Lower leg skin (tissue), 4 donors: ENCODE data around the gene COL4A1. TPM values are rescaled to one million over a fixed set of nuclear protein-coding genes. Genes with fewer than 3 reads are reported as not detected.
A peak's percentile ranks its signal among the peaks of the same experiment; 100 is the strongest.

Experiments used
- DNase-seq, 2 donors: peaks; one replicate each; pipeline ENCODE4 v3.0.0-alpha.2; 2019; ENCODE audit warnings: low spot score in 2 of 2
- H3K4me3 ChIP-seq: fragments of 200-600 bp; sonication (generic); 2 replicates; pipeline ENCODE4 v1.5.1; 2017; ENCODE audit warnings: mild to moderate bottlenecking, low read depth; ENCODE audit not compliant: poor library complexity, severe bottlenecking
- POLR2A ChIP-seq, 2 donors: fragments of 450-650 bp; IDR thresholded peaks; one replicate each; pipeline ENCODE4 v1.6.1; 2016 to 2017; ENCODE audit warnings: antibody characterized with exemption in 2 of 2, mild to moderate bottlenecking in 1 of 2, moderate library complexity in 1 of 2
- WGBS, 2 donors: methylation state at CpG; one replicate each; pipeline ENCODE4 v1.1.5; 2018; 5-methylcytosine and 5-hydroxymethylcytosine counted together
- intact Hi-C: fragments of 100-400 bp; cut with DNase I; formaldehyde crosslinking; loops from one replicate; pipeline ENCODE4 v1.15.0; 2023; ENCODE audit warnings: low total_unique reads
- total RNA-seq, 4 donors: library from RNA; depleted of rRNA; stranded (reverse); fragments of >200 nt; gene quantifications; one replicate each; pipeline ENCODE4 v1.1.0, GENCODE V29; 2016
- TF ChIP-seq, protein P1 (sequence below), 3 donors: fragments of 450-650 bp; IDR thresholded peaks; one replicate each; pipeline ENCODE4 v1.5.1; 2016; ENCODE audit warnings: antibody characterized with exemption in 3 of 3, mild to moderate bottlenecking in 3 of 3, moderate library complexity in 2 of 3

Gene COL4A1
- total RNA-seq, 4 donors from 2014 or later, result 41.0 to 105 (median 56.7) TPM

DNA sequence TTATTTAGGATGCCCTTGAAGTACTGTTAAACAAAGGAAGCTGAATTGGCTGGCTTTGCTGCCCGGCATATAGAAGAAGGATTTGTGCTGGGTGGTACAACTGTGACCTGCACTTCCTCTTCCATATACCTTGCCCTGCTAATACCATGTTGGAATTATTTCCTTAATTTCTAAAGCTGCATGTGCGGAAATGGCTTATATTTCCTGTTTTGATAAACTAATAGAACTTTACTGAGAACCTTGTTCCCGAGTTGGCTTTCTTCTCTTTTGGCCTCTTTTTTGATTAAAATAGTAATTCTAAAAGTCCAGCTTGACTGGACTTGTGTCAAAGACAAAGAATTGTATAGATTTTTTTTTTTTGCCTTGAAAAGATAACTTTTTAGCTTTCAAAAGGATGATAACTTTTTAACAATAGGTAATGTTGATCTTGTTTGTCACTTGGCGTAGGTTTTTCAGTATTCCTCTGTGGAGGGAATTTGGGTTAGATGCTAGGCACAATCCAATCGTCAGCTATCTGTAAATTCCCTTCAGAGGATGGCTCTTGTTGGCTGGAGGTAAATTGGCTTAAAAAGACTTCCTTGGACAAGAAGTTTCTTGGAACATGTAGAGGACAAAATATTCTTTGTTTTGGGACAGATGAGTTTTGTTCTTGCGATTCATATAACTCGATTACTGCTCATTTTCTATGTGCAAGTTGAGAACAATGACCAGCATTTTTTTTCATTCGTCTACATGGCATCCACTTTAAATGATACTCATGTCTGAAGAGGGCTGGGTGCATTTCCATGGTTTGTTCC is 41.5 kb upstream of the COL4A1 start:
- WGBS, 2 donors, result 59 to 65% methylated on average over 8 of the region's 8 CpGs
- TF ChIP-seq, protein P1, sequence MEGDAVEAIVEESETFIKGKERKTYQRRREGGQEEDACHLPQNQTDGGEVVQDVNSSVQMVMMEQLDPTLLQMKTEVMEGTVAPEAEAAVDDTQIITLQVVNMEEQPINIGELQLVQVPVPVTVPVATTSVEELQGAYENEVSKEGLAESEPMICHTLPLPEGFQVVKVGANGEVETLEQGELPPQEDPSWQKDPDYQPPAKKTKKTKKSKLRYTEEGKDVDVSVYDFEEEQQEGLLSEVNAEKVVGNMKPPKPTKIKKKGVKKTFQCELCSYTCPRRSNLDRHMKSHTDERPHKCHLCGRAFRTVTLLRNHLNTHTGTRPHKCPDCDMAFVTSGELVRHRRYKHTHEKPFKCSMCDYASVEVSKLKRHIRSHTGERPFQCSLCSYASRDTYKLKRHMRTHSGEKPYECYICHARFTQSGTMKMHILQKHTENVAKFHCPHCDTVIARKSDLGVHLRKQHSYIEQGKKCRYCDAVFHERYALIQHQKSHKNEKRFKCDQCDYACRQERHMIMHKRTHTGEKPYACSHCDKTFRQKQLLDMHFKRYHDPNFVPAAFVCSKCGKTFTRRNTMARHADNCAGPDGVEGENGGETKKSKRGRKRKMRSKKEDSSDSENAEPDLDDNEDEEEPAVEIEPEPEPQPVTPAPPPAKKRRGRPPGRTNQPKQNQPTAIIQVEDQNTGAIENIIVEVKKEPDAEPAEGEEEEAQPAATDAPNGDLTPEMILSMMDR (IDR thresholded peaks at IDR 0.05), result no peak
- TF ChIP-seq POLR2A (IDR thresholded peaks at IDR 0.05), result no peak
- no peak overlapping the region for H3K4me3 ChIP-seq
- DNase-seq, result no peak
- intact Hi-C loops, result no loop called here

DNA sequence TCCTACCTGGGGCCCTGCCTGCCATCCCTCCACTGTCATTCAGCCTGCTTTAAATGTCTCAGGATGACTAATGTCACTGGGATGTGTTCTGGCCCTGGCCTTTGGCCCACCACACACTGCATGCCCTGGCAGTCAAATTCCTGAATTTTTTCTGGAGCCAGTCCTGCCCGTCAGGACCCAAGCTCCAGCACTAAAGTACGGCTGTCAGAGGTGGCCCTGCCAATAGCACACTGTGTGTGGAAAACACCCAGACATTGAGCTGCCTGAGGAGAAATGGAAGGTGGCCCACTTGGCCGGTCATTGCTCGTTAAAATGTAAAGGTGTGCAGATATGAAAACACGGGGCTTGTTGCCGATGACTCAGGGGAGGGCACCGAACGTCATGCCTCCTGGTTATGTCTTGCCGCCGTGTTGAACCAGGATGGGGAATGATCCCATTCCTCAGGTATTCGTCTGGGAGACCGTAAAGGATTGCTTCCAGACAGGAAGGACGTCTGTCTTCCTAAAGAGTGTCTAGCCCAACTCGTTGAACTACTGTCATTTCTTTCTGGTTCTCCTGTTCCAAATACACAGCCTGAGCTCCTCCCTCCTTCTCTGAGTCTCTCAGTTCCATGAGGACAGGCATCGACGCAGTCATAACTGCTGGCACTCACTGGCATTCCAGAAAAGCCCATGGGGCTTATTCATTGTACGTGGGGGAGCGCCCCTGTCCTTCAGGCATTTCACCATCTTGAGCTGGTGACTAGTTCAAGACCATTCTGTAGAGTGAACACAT is 40.8 kb upstream of the COL4A1 start:
- WGBS, 2 donors, result 24 to 31% methylated on average over 18 of the region's 18 CpGs
- DNase-seq, result peak; percentile 55 to 87
- no peak for TF ChIP-seq POLR2A (IDR thresholded peaks at IDR 0.05)
- TF ChIP-seq, protein P1 (IDR thresholded peaks at IDR 0.05), result no peak
- no peak overlapping the region for H3K4me3 ChIP-seq
- intact Hi-C loops, result no loop called here

DNA sequence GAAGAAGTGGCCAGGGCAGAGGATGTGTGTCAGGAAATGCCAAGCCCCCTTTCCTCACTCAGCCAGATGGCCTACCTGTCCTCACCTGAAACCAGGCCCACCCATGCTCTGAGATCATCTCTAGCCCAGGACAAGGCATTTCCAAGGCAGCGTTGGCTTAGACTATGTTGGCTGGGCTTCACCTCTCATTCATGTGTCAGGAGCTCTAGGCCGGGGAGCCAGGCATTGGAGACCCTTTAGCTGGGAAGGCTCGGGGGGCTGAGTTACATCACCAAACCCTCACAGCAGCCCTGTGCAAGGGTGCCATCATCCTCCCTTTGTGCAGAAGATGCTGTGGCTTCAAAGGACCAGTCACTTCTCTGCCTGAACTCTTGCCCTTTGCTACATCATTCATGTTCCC is 40.1 kb upstream of the COL4A1 start:
- H3K4me3 ChIP-seq, result no peak overlapping the region
- 62 to 74% methylated on average over 3 of the region's 3 CpGs for WGBS, 2 donors
- no peak for DNase-seq
- intact Hi-C loops, result no loop called here
- no peak for TF ChIP-seq POLR2A (IDR thresholded peaks at IDR 0.05)
- TF ChIP-seq, protein P1 (IDR thresholded peaks at IDR 0.05), result no peak

DNA sequence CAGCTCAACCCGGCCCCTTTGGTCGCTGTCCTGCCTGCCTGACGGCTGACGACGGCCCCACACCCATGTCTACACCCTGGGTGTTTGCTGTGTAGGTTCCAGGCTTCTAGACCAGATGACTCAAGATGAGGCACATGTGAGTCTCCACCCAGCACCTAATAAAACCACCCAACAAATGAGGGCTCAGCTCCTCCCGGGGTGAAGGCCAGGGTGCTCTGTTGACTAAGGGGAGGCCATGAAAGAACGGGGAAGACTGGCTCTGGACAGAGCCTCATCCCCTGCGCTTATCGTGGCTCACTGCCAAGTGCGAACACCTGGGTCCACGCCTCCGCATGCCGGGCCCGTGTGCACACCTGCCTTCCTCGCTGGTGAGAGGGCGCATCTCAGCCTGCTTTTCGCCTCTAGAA is 39.7 kb upstream of the COL4A1 start:
- no peak overlapping the region for H3K4me3 ChIP-seq
- intact Hi-C loops, result no loop called here
- DNase-seq, result peak in 1 of 2 donors; percentile 83
- 44 to 62% methylated on average over 12 to 15 of the region's 17 CpGs for WGBS, 2 donors
- TF ChIP-seq, protein P1 (IDR thresholded peaks at IDR 0.05), result no peak
- TF ChIP-seq POLR2A (IDR thresholded peaks at IDR 0.05), result no peak

DNA sequence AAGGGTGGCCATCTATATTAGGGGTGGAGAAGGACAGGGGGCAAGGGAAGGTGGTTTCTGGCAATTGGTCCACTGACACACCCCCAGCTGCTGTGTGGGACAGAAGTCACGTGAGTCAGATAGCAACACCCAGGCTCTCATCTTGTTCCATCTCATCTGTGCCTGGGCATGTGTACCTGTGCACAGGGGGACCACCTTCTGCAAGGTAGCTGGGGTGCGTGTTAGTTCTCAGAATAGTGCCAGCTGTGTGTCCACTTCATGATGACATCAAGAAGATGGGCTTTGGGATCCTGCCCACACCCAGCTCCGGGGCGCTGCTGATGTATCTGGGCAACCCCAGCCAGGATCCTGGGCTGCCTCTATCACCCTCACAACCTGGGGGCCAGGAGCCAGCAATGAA is 38.7 kb upstream of the COL4A1 start:
- no peak overlapping the region for H3K4me3 ChIP-seq
- intact Hi-C loops, result no loop called here
- 90% methylated on average over 4 of the region's 4 CpGs for WGBS, 2 donors
- no peak for TF ChIP-seq POLR2A (IDR thresholded peaks at IDR 0.05)
- peak in 1 of 2 donors; percentile 42 for DNase-seq

DNA sequence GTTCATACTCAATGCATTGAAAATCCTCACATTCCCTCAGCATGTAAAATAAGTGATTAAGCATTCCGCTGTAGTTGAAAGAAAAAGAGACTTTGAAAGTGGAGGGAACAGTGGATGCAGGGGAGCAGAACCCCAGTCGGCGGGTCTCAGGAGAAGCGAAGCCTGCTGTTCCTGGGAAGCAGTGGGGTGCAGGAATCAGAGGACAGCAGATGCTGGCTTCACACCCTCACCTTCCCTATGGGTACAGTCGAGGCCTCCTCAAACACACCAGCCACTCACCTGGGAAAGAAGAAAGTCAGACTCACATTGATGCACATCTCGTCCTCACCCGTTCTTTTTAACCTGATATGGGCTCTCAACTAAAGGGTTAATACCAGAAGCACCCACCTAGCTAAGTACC is 38.3 kb upstream of the COL4A1 start:
- no peak for TF ChIP-seq POLR2A (IDR thresholded peaks at IDR 0.05)
- TF ChIP-seq, protein P1 (IDR thresholded peaks at IDR 0.05), result no peak
- intact Hi-C loops, result no loop called here
- DNase-seq, result peak in 1 of 2 donors; percentile 71
- no peak overlapping the region for H3K4me3 ChIP-seq
- 89 to 93% methylated on average over 7 of the region's 7 CpGs for WGBS, 2 donors
